AG09319 (cell line): ENCODE data around the gene ZNF74.

Experiments
- DNase-seq: peaks from one replicate; pipeline ENCODE4 v3.0.0-alpha.2; 2010; ENCODE audit warnings: low read depth; ENCODE audit errors: extremely low read depth
- CTCF ChIP-seq: IDR thresholded peaks from 2 replicates; pipeline ENCODE4 v1.5.1; 2011; ENCODE audit warnings: low read depth, mild to moderate bottlenecking, inconsistent platforms, low read length, moderate library complexity

ZNF74 gene

GRCh38 chr22:20439928-20440575 is 46.1 kb downstream of the ZNF74 start:
- no peak for TF ChIP-seq CTCF
- DNase-seq = no peak

GRCh38 chr22:20440637-20441591 is 47.0 kb downstream of the ZNF74 start:
- no peak for TF ChIP-seq CTCF
- DNase-seq = no peak

GRCh38 chr22:20441631-20442484 is 47.9 kb downstream of the ZNF74 start:
- no peak for TF ChIP-seq CTCF
- no peak for DNase-seq

- no peak for DNase-seq
- TF ChIP-seq CTCF = no peak
These were observed 48.7 kb downstream of the ZNF74 start for GRCh38 chr22:20442485-20443284.

GRCh38 chr22:20444325-20444724 is 50.4 kb downstream of the ZNF74 start:
- DNase-seq = no peak
- TF ChIP-seq CTCF = no peak

GRCh38 chr22:20446383-20446970 is 52.5 kb downstream of the ZNF74 start:
- DNase-seq = no peak
- TF ChIP-seq CTCF = no peak
